Measurements from ENCODE around the gene HSD3B1.

GRCh38 chr1:119537966-119538365 is 31.0 kb downstream of the HSD3B1 start:
- TF ChIP-seq CTCF (IDR thresholded peaks at IDR 0.05) (no peak), POLR2A (IDR thresholded peaks at IDR 0.05) (no peak)

Measured in uterus (tissue), 2 donors.